ENCODE results near the gene MARVELD3.

The MARVELD3 gene

GRCh38 chr16:71645450-71645849 lies 19.5 kb downstream of the MARVELD3 start:
- TF ChIP-seq CTCF (conservative IDR thresholded peaks at IDR 0.05; ENCODE audit: low read depth, low read length): peak; percentile 68
- peak; percentile 13 for DNase-seq (ENCODE audit: low read depth)
- no peak overlapping the region for H3K4me3 ChIP-seq (ENCODE audit: low read length)

- no peak for DNase-seq (ENCODE audit: low read depth)
- no peak for TF ChIP-seq CTCF (conservative IDR thresholded peaks at IDR 0.05; ENCODE audit: low read depth, low read length)
- no peak overlapping the region for H3K4me3 ChIP-seq (ENCODE audit: low read length)
These were observed 21.4 kb downstream of the MARVELD3 start for GRCh38 chr16:71647391-71647790.

GRCh38 chr16:71648162-71648561 lies 22.2 kb downstream of the MARVELD3 start:
- no peak for DNase-seq (ENCODE audit: low read depth)
- H3K4me3 ChIP-seq (ENCODE audit: low read length): no peak overlapping the region
- TF ChIP-seq CTCF (conservative IDR thresholded peaks at IDR 0.05; ENCODE audit: low read depth, low read length): no peak

GRCh38 chr16:71648921-71649320 lies 22.9 kb downstream of the MARVELD3 start:
- TF ChIP-seq CTCF (conservative IDR thresholded peaks at IDR 0.05; ENCODE audit: low read depth, low read length): peak; percentile 51
- DNase-seq (ENCODE audit: low read depth): no peak
- H3K4me3 ChIP-seq (ENCODE audit: low read length): no peak overlapping the region

GRCh38 chr16:71649704-71650103 lies 23.7 kb downstream of the MARVELD3 start:
- no peak for TF ChIP-seq CTCF (conservative IDR thresholded peaks at IDR 0.05; ENCODE audit: low read depth, low read length)
- no peak overlapping the region for H3K4me3 ChIP-seq (ENCODE audit: low read length)
- DNase-seq (ENCODE audit: low read depth): no peak

GRCh38 chr16:71658771-71659170 lies 32.8 kb downstream of the MARVELD3 start:
- no peak overlapping the region for H3K4me3 ChIP-seq (ENCODE audit: low read length)
- DNase-seq (ENCODE audit: low read depth): no peak
- no peak for TF ChIP-seq CTCF (conservative IDR thresholded peaks at IDR 0.05; ENCODE audit: low read depth, low read length)

- no peak for DNase-seq (ENCODE audit: low read depth)
- H3K4me3 ChIP-seq (ENCODE audit: low read length): no peak overlapping the region
- no peak for TF ChIP-seq CTCF (conservative IDR thresholded peaks at IDR 0.05; ENCODE audit: low read depth, low read length)
These were observed 33.5 kb downstream of the MARVELD3 start for GRCh38 chr16:71659471-71659870.
